Activated CD8-positive, alpha-beta T cell treated with anti-CD3 and anti-CD28 coated beads for 36 hours (primary cell): ENCODE measurements around the gene SNRNP70. TPM values are rescaled to one million over a fixed set of nuclear protein-coding genes. Genes with fewer than 3 reads are reported as not detected.
A peak's percentile ranks its signal among the peaks of the same experiment; 100 is the strongest.
"Not testable (repeated sequence)": the region's sequence is repeated elsewhere in the genome, so short reads cannot be mapped to it uniquely, and the experiment has no call there.

ENCODE experiments used
- ATAC-seq: fragments of 200-7000 bp; cut with Tn5 transposase; one replicate; pipeline ENCODE4 v1.10.0; 2021; ENCODE audit warnings: mild to moderate bottlenecking, moderate library complexity
- CTCF ChIA-PET: fragments of 350-600 bp; sonication (Branson Sonifier 250); formaldehyde crosslinking; loops from one replicate; lab custom pipeline; 2021; ENCODE audit warnings: antibody characterized with exemption; lab: Charles Lee
- POLR2A ChIA-PET: fragments of 350-600 bp; sonication (Branson Sonifier 250); formaldehyde crosslinking; loops from one replicate; lab custom pipeline; 2021; ENCODE audit warnings: antibody characterized with exemption; lab: Charles Lee
- DNase-seq: peaks from one replicate; pipeline ENCODE4 v3.0.0-alpha.2; 2020
- H3K27ac Mint-ChIP-seq: one replicate; pipeline ENCODE4 v1.8.0; 2021; ENCODE audit warnings: mild to moderate bottlenecking, mixed read lengths
- H3K27me3 Mint-ChIP-seq: one replicate; pipeline ENCODE4 v1.8.0; 2021; ENCODE audit warnings: mixed read lengths
- H3K36me3 Mint-ChIP-seq: one replicate; pipeline ENCODE4 v1.8.0; 2021; ENCODE audit warnings: low read depth, mixed read lengths
- H3K4me1 Mint-ChIP-seq: one replicate; pipeline ENCODE4 v1.8.0; 2021; ENCODE audit warnings: low read depth, mixed read lengths
- H3K4me3 Mint-ChIP-seq: one replicate; pipeline ENCODE4 v1.8.0; 2021; ENCODE audit warnings: mild to moderate bottlenecking, moderate library complexity, mixed read lengths
- H3K9me3 Mint-ChIP-seq: one replicate; pipeline ENCODE4 v1.8.0; 2021; ENCODE audit warnings: mixed read lengths
- CTCF ChIP-seq: fragments of 200-600 bp; IDR thresholded peaks from one replicate; pipeline ENCODE4 v1.8.0; 2022; ENCODE audit warnings: antibody characterized with exemption, mild to moderate bottlenecking
- intact Hi-C: fragments of 100-400 bp; cut with micrococcal nuclease; formaldehyde crosslinking; loops from one replicate; pipeline ENCODE4 v1.10.0; 2022
- total RNA-seq, 2 experiments: library from RNA; stranded (reverse); gene quantifications; one replicate each; pipeline ENCODE4 v1.2.3, GENCODE V29; 2021

Gene SNRNP70
- total RNA-seq, 2 experiments from 2014 or later: 187 to 188 TPM

GRCh38 chr19:49142866-49143335 is 57.6 kb downstream of the SNRNP70 start:
- Mint-ChIP-seq H3K36me3 (no peaks in the 10 kb centered on the region), H3K4me1 (peaks cover 10% of the 10 kb centered on the region), H3K27ac (no peak overlapping the region), H3K9me3 (no peaks in the 10 kb centered on the region), H3K27me3 (peaks cover 29% of the 10 kb centered on the region), H3K4me3 (peak overlapping the region; percentile 76)
- POLR2A ChIA-PET: interaction anchor here (0.7 kb wide), 1 partner anchor 1494 kb away, joined by 3 read pairs; no protein-coding TSS in a partner anchor
- CTCF ChIA-PET: interaction anchor here (2.0 kb wide), 1 partner anchor 29 kb away, joined by 8 read pairs; the partner anchor contains the start of gene LIN7B
- ATAC-seq (peak; percentile 87), DNase-seq (peak; percentile 87)
- no peak for TF ChIP-seq CTCF
- intact Hi-C loops: no loop called here

GRCh38 chr19:49145573-49146407 is 60.5 kb downstream of the SNRNP70 start:
- peak; percentile 96 for TF ChIP-seq CTCF
- DNase-seq: peak; percentile 89
- H3K4me1 Mint-ChIP-seq: peaks cover 27% of the 10 kb centered on the region
- CTCF ChIA-PET: interaction anchor here (0.6 to 6.2 kb wide), 23 partner anchors 13 to 1428 kb away, joined by 3 to 36 read pairs (median 4); partner anchors contain the start of genes GYS1, LIN7B and RUVBL2
- H3K36me3 Mint-ChIP-seq: no peaks in the 10 kb centered on the region
- peak; percentile 70 for ATAC-seq
- peaks cover 50% of the 10 kb centered on the region for H3K27me3 Mint-ChIP-seq
- H3K9me3 Mint-ChIP-seq: no peaks in the 10 kb centered on the region
- intact Hi-C loops: loop anchor here (5.0 kb wide), 1 partner anchor 48 kb away; no protein-coding TSS in a partner anchor
- H3K4me3 Mint-ChIP-seq: peak overlapping the region; percentile 49
- H3K27ac Mint-ChIP-seq: peak overlapping the region; percentile 62
- POLR2A ChIA-PET: interaction anchor here (0.8 to 0.9 kb wide), 2 partner anchors 48 to 146 kb away, joined by 4 read pairs; no protein-coding TSS in a partner anchor

GRCh38 chr19:49146408-49146770 is 61.1 kb downstream of the SNRNP70 start:
- ChIA-PET CTCF (interaction anchor here (0.6 to 6.2 kb wide), 21 partner anchors 13 to 1429 kb away, joined by 3 to 36 read pairs (median 4); partner anchors contain the start of genes GYS1, LIN7B and RUVBL2), POLR2A (interaction anchor here (0.8 to 1.0 kb wide), 3 partner anchors 14 to 147 kb away, joined by 3 to 4 read pairs (median 4); no protein-coding TSS in a partner anchor)
- H3K9me3 Mint-ChIP-seq, ATAC-seq, DNase-seq, H3K27ac Mint-ChIP-seq, H3K36me3 Mint-ChIP-seq, H3K4me3 Mint-ChIP-seq: not testable (repeated sequence)
- Mint-ChIP-seq H3K4me1 (peaks cover 28% of the 10 kb centered on the region), H3K27me3 (peaks cover 53% of the 10 kb centered on the region)
- intact Hi-C loops: loop anchor here (5.0 kb wide), 1 partner anchor 49 kb away; no protein-coding TSS in a partner anchor

GRCh38 chr19:49148044-49148682 is 62.9 kb downstream of the SNRNP70 start:
- CTCF ChIA-PET: interaction anchor here (1.1 to 6.2 kb wide), 6 partner anchors 9 to 51 kb away, joined by 3 to 36 read pairs (median 4); partner anchors contain the start of gene LIN7B
- ATAC-seq: no peak
- Mint-ChIP-seq H3K27me3 (peaks cover 57% of the 10 kb centered on the region), H3K9me3 (no peaks in the 10 kb centered on the region), H3K36me3 (no peaks in the 10 kb centered on the region), H3K4me1 (peaks cover 28% of the 10 kb centered on the region), H3K27ac (no peak overlapping the region), H3K4me3 (no peak overlapping the region)
- no peak for TF ChIP-seq CTCF
- intact Hi-C loops: loop anchor here (5.0 kb wide), 1 partner anchor 51 kb away; no protein-coding TSS in a partner anchor
- no peak for DNase-seq
- POLR2A ChIA-PET: interaction anchor here (0.6 to 1.7 kb wide), 2 partner anchors 14 to 353 kb away, joined by 3 to 7 read pairs; no protein-coding TSS in a partner anchor
